GM08714 (cell line): ENCODE measurements around the gene RPA1.
"Not testable (repeated sequence)": the region's sequence is repeated elsewhere in the genome, so short reads cannot be mapped to it uniquely, and the experiment has no call there.

Experiments used
- H3K4me3 ChIP-seq: fragments of 200-500 bp; sonication (Bioruptor generic); 2 replicates; pipeline ENCODE4 v1.5.1; 2014; ENCODE audit warnings: mild to moderate bottlenecking, low read length, inconsistent platforms
- ZNF274 ChIP-seq: IDR thresholded peaks from 2 replicates; pipeline ENCODE4 v1.6.1; 2012; ENCODE audit warnings: mild to moderate bottlenecking, low read depth, low read length

RPA1 gene

DNA sequence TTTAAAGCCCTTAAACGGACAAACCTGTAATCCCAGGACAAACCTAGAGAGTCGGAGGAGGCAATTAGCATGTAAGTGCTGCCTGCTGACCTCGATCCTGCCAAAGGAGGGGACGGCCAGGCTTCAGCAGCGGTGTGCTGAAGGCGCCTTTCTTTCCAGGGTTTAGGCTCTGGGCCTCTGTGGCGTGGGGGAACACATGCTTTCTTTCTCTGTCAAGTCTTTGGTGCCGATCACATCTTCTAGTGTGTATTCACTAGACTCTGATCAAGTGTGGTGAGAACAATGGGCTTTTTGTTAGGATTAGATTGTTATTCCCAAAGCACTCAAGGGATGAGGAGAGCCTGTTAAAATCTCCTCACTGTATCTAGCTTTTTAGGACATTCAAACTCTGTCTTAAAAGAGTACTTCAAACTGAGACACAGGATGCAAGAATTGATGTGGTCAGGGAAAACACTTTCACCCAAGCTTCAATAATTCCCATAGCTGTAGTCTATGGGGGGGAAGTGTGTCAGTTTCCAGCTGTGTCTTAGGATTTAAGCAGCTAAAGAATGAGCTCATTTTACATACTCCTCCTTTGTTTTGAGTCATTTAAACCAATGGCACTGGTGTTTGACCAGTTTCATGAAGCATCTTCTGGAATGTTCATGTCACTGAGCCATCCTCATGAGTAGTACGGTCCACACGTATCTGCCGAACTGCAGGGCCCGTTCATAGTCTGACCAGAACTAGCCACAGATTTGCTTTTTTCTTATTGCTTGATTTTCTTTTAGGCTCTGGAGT lies 51.2 kb downstream of the RPA1 start:
- TF ChIP-seq ZNF274: no peak
- H3K4me3 ChIP-seq: no peak overlapping the region

- H3K4me3 ChIP-seq: no peak overlapping the region
- no peak for TF ChIP-seq ZNF274
Measured at GRCh38 chr17:1882836-1883235, 53.0 kb downstream of the RPA1 start.

GRCh38 chr17:1883536-1883935 lies 53.7 kb downstream of the RPA1 start:
- TF ChIP-seq ZNF274: no peak
- H3K4me3 ChIP-seq: no peak overlapping the region

DNA sequence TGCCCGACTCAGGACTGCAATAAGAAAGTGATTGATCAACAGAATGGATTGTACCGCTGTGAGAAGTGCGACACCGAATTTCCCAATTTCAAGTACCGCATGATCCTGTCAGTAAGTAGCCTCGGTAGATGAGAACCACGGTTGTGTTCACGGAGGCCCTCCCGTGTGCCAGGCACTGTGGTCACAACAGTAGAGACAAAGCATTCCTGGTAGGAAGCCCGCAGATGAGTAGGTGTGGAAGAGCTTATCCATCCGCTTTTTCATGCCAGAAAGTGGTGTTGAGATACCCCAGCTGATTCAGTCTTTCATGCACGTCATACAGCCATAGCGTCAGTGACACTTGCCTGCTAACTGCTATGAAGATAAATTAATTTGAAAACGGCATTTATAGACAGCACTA lies 58.9 kb downstream of the RPA1 start:
- TF ChIP-seq ZNF274: no peak
- no peak overlapping the region for H3K4me3 ChIP-seq

DNA sequence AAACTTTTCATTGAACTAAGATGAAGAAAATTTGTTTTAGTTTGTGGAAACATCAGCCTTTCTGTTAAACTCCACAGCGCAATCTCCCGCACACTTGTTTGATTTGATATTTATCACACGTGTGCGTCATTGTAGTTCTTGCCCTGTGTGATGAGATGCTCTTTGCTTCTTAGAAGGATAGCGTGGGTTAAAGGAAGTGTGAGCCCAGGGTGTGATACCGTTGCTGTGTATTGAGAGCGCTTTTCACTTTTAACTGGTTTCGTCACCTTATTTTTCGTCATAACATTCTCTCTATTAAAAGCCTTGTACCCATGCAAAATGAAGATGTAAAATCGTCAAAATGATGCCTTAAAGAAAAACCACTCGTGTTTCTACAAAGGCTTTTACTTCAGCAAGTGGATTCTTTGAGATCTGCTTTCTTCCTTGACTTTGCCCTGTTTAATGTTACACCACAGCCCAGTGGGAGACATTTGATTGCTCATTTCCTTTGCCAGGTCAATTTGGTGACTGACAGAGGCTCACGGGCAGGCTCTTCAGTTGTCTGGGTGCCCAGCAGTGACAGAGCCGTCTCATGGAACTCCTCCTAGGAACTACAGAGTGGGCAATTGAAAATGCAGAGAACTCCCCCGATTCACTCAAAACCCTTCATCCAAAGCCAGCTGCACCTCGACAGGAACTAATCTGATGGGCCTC lies 61.1 kb downstream of the RPA1 start:
- TF ChIP-seq ZNF274: no peak
- no peak overlapping the region for H3K4me3 ChIP-seq

DNA sequence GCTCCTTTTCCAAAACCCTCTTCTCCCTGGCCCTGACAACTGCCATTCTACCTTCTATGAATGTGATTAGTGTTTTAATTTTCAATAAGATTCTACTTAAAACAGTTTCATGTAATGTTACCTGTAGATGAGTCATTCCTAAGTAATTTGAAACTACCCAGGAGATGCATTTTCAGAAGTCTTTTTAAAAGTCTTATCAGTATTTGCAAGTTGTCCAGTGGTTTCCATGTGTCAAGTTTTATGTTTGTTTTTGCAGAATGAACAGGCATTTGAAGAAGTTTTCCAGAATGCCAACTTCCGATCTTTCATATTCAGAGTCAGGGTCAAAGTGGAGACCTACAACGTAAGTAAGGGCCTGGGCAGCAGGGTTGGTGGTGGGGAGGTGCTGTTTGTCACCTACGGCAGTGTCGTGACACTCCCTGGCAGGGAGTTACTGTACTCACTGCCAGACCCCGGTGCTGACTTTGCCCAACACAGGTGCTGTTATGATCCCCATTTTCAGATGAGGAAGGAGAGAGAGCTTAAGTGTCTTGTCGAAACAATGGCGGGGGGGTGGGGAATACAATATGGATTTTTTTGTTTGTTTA lies 65.0 kb downstream of the RPA1 start:
- no peak overlapping the region for H3K4me3 ChIP-seq
- no peak for TF ChIP-seq ZNF274

- H3K4me3 ChIP-seq: not testable (repeated sequence)
Measured at GRCh38 chr17:1895479-1895878, 65.7 kb downstream of the RPA1 start.

- no peak overlapping the region for H3K4me3 ChIP-seq
- no peak for TF ChIP-seq ZNF274
Measured at GRCh38 chr17:1896243-1897104, 66.7 kb downstream of the RPA1 start.

DNA sequence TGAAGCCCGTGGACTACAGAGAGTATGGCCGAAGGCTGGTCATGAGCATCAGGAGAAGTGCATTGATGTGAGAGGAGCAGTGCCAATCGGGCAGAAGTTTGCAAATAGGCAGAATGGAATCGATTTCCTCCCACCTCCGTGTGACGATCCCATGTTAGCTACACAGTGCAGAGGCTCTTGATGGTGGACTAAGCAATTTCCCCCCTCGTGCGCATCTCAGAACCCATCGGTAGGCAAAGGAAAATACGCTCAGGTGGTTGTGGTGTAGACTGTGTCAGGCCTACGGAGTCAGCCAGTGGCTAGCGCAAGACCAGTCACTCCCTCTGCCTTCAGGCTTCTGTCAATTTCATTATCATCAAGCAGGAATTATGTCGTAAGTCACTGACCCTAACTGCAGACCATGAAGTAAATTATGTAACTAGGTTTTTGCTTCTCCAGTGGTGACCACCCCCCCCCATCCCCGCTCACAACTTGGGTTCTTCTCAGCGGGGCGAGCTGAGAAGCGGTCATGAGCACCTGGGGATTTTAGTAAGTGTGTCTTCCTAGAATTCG lies 67.4 kb downstream of the RPA1 start:
- TF ChIP-seq ZNF274: no peak
- H3K4me3 ChIP-seq: no peak overlapping the region

GRCh38 chr17:1898332-1898731 lies 68.5 kb downstream of the RPA1 start:
- H3K4me3 ChIP-seq: no peak overlapping the region
- no peak for TF ChIP-seq ZNF274

DNA sequence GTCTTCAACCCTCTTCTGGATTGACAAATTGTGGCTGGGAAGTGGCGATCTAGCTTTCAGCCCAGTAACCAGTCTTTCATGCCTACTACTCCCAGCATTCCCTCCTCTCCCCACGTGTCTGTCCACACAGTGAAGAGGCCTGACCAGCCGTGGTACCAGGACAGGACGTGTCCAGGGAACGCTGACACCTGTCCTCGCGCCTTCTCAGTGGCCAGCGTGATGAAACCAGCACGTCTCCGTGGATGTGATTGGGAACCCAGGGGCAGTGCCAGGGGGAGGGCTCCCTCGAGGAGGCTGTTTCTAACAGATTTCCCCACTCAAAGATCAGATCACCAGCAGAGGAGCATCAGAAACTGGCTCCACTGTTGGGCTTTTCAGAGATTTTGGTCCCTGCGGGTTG lies 69.1 kb downstream of the RPA1 start:
- TF ChIP-seq ZNF274: no peak

GRCh38 chr17:1899403-1900000 lies 69.7 kb downstream of the RPA1 start:
- no peak overlapping the region for H3K4me3 ChIP-seq
- no peak for TF ChIP-seq ZNF274

More for the DNA sequence above, 69.1 kb downstream of the RPA1 start:
- no peak overlapping the region for H3K4me3 ChIP-seq
